ENCODE measurements around the gene C10orf143. TPM values are rescaled to one million over a fixed set of nuclear protein-coding genes. Genes with fewer than 3 reads are reported as not detected.

Gene C10orf143
- total RNA-seq, 2 experiments from 2014 or later, result 5.5 to 5.8 TPM

DNA sequence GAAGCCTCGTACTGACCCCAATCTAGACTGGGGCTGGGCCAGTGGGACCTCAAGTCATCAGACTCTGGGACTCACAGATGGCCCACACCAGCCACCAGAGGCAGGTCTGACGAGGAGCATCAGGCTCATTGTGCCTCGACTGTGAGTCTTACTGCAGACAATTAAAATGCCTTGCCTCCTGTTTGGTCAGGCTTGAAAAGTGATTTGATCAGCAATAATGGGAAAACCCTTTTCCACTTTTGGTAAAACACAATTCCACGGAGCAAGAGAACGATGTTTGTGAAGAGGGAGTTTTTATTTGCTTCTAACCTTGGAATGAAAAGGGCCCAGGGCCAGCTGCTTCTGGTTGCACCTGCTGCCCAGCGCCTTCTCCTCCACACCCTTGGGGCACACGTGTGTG lies 43.9 kb downstream of the C10orf143 start:
- Mint-ChIP-seq H3K9me3 (no peaks in the 10 kb centered on the region), H3K36me3 (ENCODE audit: low read depth) (no peaks in the 10 kb centered on the region), H3K4me1 (peaks cover 4% of the 10 kb centered on the region), H3K4me3 (no peak overlapping the region), H3K27ac (no peak overlapping the region), H3K27me3 (no peaks in the 10 kb centered on the region)
- ChIA-PET CTCF (no interaction called here), POLR2A (no interaction called here)
- DNase-seq, result no peak

DNA sequence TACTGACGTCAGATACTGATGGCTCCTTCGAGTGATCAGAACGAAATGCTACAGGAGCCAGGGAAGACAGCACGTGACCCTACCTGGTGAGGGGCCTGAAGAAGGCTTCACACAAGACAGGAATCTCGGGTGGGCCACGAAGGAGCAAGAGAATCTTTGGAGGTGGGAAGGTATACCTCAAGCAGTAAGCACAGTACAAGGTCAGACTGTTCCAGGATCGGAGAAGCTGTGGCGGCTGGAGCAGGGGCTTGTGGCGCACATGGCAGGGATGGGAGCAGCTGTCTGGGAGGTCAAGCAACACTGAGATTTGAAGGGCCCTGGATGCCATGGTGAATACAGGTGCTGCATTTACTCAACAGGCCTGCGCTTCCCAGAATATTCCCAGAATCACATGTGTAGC lies 45.4 kb downstream of the C10orf143 start:
- peaks cover 4% of the 10 kb centered on the region for H3K4me1 Mint-ChIP-seq
- H3K27me3 Mint-ChIP-seq, result no peaks in the 10 kb centered on the region
- CTCF ChIA-PET, result no interaction called here
- H3K9me3 Mint-ChIP-seq, result no peaks in the 10 kb centered on the region
- no peaks in the 10 kb centered on the region for H3K36me3 Mint-ChIP-seq (ENCODE audit: low read depth)
- POLR2A ChIA-PET, result no interaction called here
- no peak overlapping the region for H3K27ac Mint-ChIP-seq
- DNase-seq, result no peak
- no peak overlapping the region for H3K4me3 Mint-ChIP-seq

DNA sequence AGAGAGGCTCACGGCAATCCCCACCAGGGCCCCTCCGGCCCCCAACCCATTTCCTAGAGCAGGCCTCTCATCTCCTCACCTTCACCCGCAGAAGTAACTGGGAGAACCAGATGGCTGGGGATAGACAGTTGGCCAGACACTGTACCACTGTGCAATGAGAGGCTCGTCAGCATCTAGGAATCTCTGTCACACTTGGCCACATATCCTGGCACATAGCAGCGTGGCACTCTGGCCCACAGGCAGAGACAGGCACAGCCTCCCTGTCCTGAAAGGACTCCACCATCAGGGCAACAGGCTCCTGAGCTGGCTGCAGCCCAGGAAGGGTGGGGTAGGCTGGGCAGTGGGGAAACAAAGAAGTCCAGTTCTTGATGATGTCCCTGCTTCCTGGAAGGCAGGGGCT lies 45.8 kb downstream of the C10orf143 start:
- H3K36me3 Mint-ChIP-seq (ENCODE audit: low read depth), result no peaks in the 10 kb centered on the region
- no peaks in the 10 kb centered on the region for H3K27me3 Mint-ChIP-seq
- ChIA-PET POLR2A (no interaction called here), CTCF (no interaction called here)
- H3K27ac Mint-ChIP-seq, result no peak overlapping the region
- H3K4me3 Mint-ChIP-seq, result no peak overlapping the region
- no peak for DNase-seq
- H3K4me1 Mint-ChIP-seq, result peaks cover 4% of the 10 kb centered on the region
- no peaks in the 10 kb centered on the region for H3K9me3 Mint-ChIP-seq

DNA sequence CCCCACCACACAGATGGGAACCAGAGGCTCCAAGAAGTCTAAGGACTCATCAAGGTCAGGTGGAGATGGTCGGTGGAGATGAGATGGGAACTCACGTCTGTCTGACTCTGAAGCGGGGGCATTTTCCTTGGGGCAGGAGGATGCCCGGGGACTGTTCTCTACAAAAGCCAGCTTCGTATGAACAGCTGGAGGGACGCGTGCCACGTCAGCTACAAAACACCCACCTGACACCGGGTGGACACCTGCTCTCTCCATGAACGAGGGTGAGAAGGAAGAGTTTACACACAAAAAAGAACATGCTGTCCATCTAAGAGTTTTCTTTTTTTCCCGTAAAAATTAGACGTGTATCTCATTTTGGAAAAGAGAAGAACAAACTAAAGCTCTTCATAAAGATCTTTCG lies 47.7 kb downstream of the C10orf143 start:
- POLR2A ChIA-PET, result no interaction called here
- no peak overlapping the region for H3K4me3 Mint-ChIP-seq

GRCh38 chr10:130062201-130062600 lies 48.4 kb downstream of the C10orf143 start:
- Mint-ChIP-seq H3K27ac (no peak overlapping the region), H3K9me3 (no peaks in the 10 kb centered on the region), H3K4me1 (no peaks in the 10 kb centered on the region), H3K4me3 (no peak overlapping the region), H3K36me3 (ENCODE audit: low read depth) (no peaks in the 10 kb centered on the region), H3K27me3 (no peaks in the 10 kb centered on the region)
- POLR2A ChIA-PET, result no interaction called here
- DNase-seq, result no peak
- CTCF ChIA-PET, result interaction anchor here (1.0 kb wide), 1 partner anchor 11 kb away, joined by 3 read pairs; no protein-coding TSS in a partner anchor

More for the DNA sequence above, 47.7 kb downstream of the C10orf143 start:
- CTCF ChIA-PET, result interaction anchor here (0.6 kb wide), 1 partner anchor 77 kb away, joined by 5 read pairs; no protein-coding TSS in a partner anchor
- H3K27me3 Mint-ChIP-seq, result no peaks in the 10 kb centered on the region
- H3K9me3 Mint-ChIP-seq, result no peaks in the 10 kb centered on the region
- H3K36me3 Mint-ChIP-seq (ENCODE audit: low read depth), result no peaks in the 10 kb centered on the region
- no peak overlapping the region for H3K27ac Mint-ChIP-seq
- no peak for DNase-seq
- peaks cover 4% of the 10 kb centered on the region for H3K4me1 Mint-ChIP-seq

DNA sequence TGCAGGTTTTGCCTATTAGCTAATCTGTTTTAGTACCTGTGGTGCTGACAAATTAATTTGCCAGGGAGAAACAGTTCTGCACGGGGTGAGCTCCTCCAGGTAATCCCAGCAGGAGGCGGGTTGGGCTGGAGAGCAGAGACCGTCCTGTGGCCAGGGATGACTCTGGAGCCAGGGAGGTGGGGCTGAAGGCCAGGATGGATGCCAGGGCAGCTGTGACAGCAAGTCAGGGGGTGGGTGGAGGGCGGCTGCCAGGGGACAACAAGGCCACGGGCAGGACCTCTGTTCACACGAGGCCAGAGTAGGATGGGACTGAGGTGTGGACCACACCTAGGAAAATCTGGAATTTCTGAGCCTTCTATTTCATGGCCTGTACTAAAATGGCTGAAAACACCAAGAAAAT lies 48.9 kb downstream of the C10orf143 start:
- Mint-ChIP-seq H3K27ac (no peak overlapping the region), H3K4me1 (no peaks in the 10 kb centered on the region), H3K4me3 (no peak overlapping the region), H3K9me3 (no peaks in the 10 kb centered on the region), H3K36me3 (ENCODE audit: low read depth) (no peaks in the 10 kb centered on the region), H3K27me3 (no peaks in the 10 kb centered on the region)
- no peak for DNase-seq
- CTCF ChIA-PET, result interaction anchor here (1.0 kb wide), 1 partner anchor 12 kb away, joined by 3 read pairs; no protein-coding TSS in a partner anchor
- POLR2A ChIA-PET, result no interaction called here

DNA sequence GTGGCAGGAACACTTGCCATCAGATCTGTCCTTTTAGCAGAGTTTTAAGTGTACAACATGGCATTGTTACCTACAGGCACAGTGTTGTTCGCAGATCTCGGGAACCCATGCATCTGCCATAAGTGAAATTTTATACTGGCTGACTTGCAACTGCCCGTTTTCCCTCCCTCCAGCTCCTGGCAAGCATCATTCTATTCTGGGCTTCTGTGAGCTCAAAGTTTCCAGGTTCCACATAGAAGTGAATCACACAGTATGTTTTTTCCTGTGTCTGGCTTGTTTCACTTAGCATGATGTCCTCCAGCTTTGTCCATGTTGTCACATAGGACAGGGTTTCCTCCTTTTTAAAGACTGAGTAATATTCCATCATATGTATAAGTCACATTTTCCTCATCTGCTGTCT lies 56.6 kb downstream of the C10orf143 start:
- POLR2A ChIA-PET, result no interaction called here
- peaks cover 2% of the 10 kb centered on the region for H3K9me3 Mint-ChIP-seq
- CTCF ChIA-PET, result interaction anchor here (1.2 kb wide), 1 partner anchor 9 kb away, joined by 3 read pairs; no protein-coding TSS in a partner anchor
- no peak overlapping the region for H3K4me3 Mint-ChIP-seq
- no peak for DNase-seq
- no peaks in the 10 kb centered on the region for H3K4me1 Mint-ChIP-seq
- no peaks in the 10 kb centered on the region for H3K36me3 Mint-ChIP-seq (ENCODE audit: low read depth)
- no peaks in the 10 kb centered on the region for H3K27me3 Mint-ChIP-seq
- H3K27ac Mint-ChIP-seq, result no peak overlapping the region

DNA sequence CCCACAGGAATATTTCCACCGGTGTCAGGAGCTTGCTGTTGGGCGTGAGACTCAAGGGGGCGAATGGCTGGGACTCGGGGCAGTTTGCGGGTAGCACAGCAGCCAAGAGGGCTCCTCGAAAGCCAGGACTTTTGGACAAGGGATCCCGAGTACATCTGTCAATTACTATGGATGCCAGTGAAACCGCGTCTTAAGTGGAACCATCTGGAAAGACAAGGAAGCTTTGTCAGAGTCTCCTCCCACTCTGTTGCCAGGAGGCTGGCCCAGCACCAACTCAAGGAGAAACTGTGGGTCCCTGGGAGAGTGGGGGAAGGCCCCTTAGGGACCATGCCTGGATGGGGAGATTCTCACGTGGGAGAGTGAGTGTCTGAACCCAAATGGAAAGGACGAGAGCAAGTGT lies 57.1 kb downstream of the C10orf143 start:
- Mint-ChIP-seq H3K27ac (no peak overlapping the region), H3K4me3 (no peak overlapping the region), H3K4me1 (no peaks in the 10 kb centered on the region), H3K27me3 (no peaks in the 10 kb centered on the region), H3K36me3 (ENCODE audit: low read depth) (no peaks in the 10 kb centered on the region), H3K9me3 (peaks cover 2% of the 10 kb centered on the region)
- no peak for DNase-seq
- CTCF ChIA-PET, result interaction anchor here (1.2 kb wide), 1 partner anchor 9 kb away, joined by 3 read pairs; no protein-coding TSS in a partner anchor
- POLR2A ChIA-PET, result no interaction called here

- H3K27me3 Mint-ChIP-seq, result no peaks in the 10 kb centered on the region
- CTCF ChIA-PET, result no interaction called here
- no peak overlapping the region for H3K4me3 Mint-ChIP-seq
Measured at GRCh38 chr10:130052193-130052592, 58.4 kb downstream of the C10orf143 start.

DNA sequence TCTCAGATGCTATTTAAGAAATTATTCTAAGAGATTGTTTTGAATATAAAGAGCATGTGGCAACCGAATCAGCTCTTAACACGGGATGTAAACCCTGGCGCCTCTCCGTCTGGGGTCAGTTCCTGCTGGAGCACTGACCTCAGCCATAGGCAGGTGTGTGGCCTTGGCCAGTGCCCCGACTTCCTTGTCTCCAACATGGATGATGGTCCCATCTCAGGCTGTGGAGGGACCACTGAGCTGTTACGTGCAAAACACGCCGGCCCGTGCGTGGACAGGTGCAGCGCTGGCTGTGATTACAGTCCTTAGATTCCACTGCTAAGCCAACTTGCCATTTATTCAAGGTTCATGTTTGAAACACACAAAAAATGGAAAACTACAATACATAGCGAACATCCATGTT lies 59.9 kb downstream of the C10orf143 start:
- Mint-ChIP-seq H3K4me3 (no peak overlapping the region), H3K4me1 (no peaks in the 10 kb centered on the region)
- POLR2A ChIA-PET, result no interaction called here

More at GRCh38 chr10:130052193-130052592, 58.4 kb downstream of the C10orf143 start:
- H3K9me3 Mint-ChIP-seq, result peaks cover 2% of the 10 kb centered on the region
- POLR2A ChIA-PET, result no interaction called here
- no peak for DNase-seq
- H3K4me1 Mint-ChIP-seq, result no peaks in the 10 kb centered on the region
- no peaks in the 10 kb centered on the region for H3K36me3 Mint-ChIP-seq (ENCODE audit: low read depth)
- no peak overlapping the region for H3K27ac Mint-ChIP-seq

DNA sequence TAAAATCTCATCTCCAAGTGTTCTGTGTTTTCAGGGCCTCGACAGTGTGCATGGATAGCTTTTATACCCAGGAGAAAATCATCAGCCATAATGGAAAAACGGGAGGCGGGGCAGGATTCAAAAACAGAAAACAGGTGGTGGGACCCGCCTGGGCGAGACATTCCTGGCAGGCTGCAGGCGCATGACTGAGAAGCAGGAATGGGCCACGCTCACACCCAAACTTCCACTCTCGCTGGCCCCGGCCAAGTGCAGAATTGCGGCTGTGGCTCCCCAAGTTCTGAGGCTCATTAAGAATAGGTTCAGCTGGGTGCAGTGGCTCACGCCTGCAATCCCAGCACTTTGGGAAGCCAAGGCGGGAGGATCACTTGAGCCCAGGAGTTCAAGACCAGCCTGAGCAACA lies 60.6 kb downstream of the C10orf143 start:
- H3K36me3 Mint-ChIP-seq (ENCODE audit: low read depth), result no peaks in the 10 kb centered on the region
- H3K4me3 Mint-ChIP-seq, result no peak overlapping the region
- no peak overlapping the region for H3K27ac Mint-ChIP-seq
- no peak for DNase-seq
- no peaks in the 10 kb centered on the region for H3K4me1 Mint-ChIP-seq
- H3K9me3 Mint-ChIP-seq, result peaks cover 2% of the 10 kb centered on the region
- ChIA-PET CTCF (no interaction called here), POLR2A (no interaction called here)
- H3K27me3 Mint-ChIP-seq, result no peaks in the 10 kb centered on the region

More for the DNA sequence above, 59.9 kb downstream of the C10orf143 start:
- H3K27ac Mint-ChIP-seq, result no peak overlapping the region
- no peaks in the 10 kb centered on the region for H3K27me3 Mint-ChIP-seq
- CTCF ChIA-PET, result no interaction called here
- DNase-seq, result no peak
- no peaks in the 10 kb centered on the region for H3K36me3 Mint-ChIP-seq (ENCODE audit: low read depth)
- peaks cover 2% of the 10 kb centered on the region for H3K9me3 Mint-ChIP-seq

DNA sequence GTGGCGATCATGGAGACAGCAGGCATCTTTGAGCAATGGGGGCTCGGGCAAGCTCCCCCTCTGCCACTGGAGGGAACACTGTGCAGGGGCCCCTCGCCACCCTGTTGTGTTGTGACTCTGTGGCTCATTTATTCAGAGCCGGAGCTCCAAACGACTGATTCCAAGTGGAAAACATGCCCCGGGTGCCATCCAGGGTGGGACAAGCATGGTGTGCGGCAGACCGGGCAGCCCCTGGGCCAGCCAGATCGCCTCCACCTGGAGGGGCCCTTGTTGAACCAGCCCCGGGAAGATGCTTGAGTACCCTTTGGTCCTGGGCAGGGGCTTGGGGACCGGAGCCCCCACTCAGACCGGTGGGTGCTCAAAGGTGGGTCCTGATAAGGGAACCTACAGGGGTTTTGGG lies 61.4 kb downstream of the C10orf143 start:
- Mint-ChIP-seq H3K36me3 (ENCODE audit: low read depth) (no peaks in the 10 kb centered on the region), H3K4me3 (no peak overlapping the region), H3K4me1 (no peaks in the 10 kb centered on the region), H3K27me3 (no peaks in the 10 kb centered on the region), H3K27ac (no peak overlapping the region), H3K9me3 (peaks cover 2% of the 10 kb centered on the region)
- ChIA-PET CTCF (no interaction called here), POLR2A (no interaction called here)
- DNase-seq, result no peak

- CTCF ChIA-PET, result no interaction called here
- no peaks in the 10 kb centered on the region for H3K27me3 Mint-ChIP-seq
- H3K4me1 Mint-ChIP-seq, result no peaks in the 10 kb centered on the region
- H3K27ac Mint-ChIP-seq, result no peak overlapping the region
- no peaks in the 10 kb centered on the region for H3K36me3 Mint-ChIP-seq (ENCODE audit: low read depth)
- no peak overlapping the region for H3K4me3 Mint-ChIP-seq
- DNase-seq, result no peak
- H3K9me3 Mint-ChIP-seq, result peaks cover 2% of the 10 kb centered on the region
- POLR2A ChIA-PET, result no interaction called here
Measured at GRCh38 chr10:130048081-130048480, 62.5 kb downstream of the C10orf143 start.

- Mint-ChIP-seq H3K4me3 (no peak overlapping the region), H3K9me3 (no peaks in the 10 kb centered on the region), H3K27me3 (peaks cover 3% of the 10 kb centered on the region), H3K27ac (no peak overlapping the region), H3K36me3 (ENCODE audit: low read depth) (no peaks in the 10 kb centered on the region), H3K4me1 (no peaks in the 10 kb centered on the region)
- no peak for DNase-seq
- ChIA-PET CTCF (interaction anchor here (0.7 kb wide), 1 partner anchor 16 kb away, joined by 3 read pairs; no protein-coding TSS in a partner anchor), POLR2A (interaction anchor here (0.6 kb wide), 1 partner anchor 62 kb away, joined by 3 read pairs; no protein-coding TSS in a partner anchor)
Measured at GRCh38 chr10:130047336-130047735, 63.3 kb downstream of the C10orf143 start.

All from activated CD4-positive, alpha-beta T cell treated with anti-CD3 and anti-CD28 coated beads, Interleukin-2, amount 10 ng/mL, durations not matched to agents 7 days and 5 days (primary cell).